Left lung (tissue), 10 donors: ENCODE data around the gene TBC1D19. TPM values are rescaled to one million over a fixed set of nuclear protein-coding genes. Genes with fewer than 3 reads are reported as not detected.
A peak's percentile ranks its signal among the peaks of the same experiment; 100 is the strongest.

Source experiments
- ATAC-seq: fragments of 200-7000 bp; cut with Tn5 transposase; one replicate; pipeline ENCODE4 v1.9.1; 2020; ENCODE audit warnings: moderate library complexity
- DNase-seq, 4 donors: peaks; one replicate each; pipeline ENCODE4 v3.0.0-alpha.2; 2013 to 2020
- H3K27ac ChIP-seq, 2 donors: fragments of 200-600 bp; sonication (generic) in 1 of 2; one replicate each; pipeline versions ENCODE4 v1.5.0 to v1.8.0; 2020 to 2021
- H3K27me3 ChIP-seq, 2 donors: fragments of 200-600 bp; sonication (generic) in 1 of 2; one replicate each; pipeline versions ENCODE4 v1.5.0 to v1.8.0; 2020 to 2021
- H3K36me3 ChIP-seq, 2 donors: fragments of 200-600 bp; sonication (generic) in 1 of 2; one replicate each; pipeline versions ENCODE4 v1.5.0 to v1.8.0; 2020 to 2021
- H3K4me1 ChIP-seq, 2 donors: fragments of 200-600 bp; one replicate each; pipeline ENCODE4 v1.8.0; 2021
- H3K4me3 ChIP-seq, 2 donors: fragments of 200-600 bp; sonication (generic) in 1 of 2; one replicate each; pipeline versions ENCODE4 v1.5.0 to v1.8.0; 2020 to 2021; ENCODE audit warnings: mild to moderate bottlenecking in 1 of 2
- H3K9me3 ChIP-seq, 2 donors: fragments of 200-600 bp; sonication (generic) in 1 of 2; one replicate each; pipeline versions ENCODE4 v1.5.0 to v1.8.0; 2020 to 2021
- CTCF ChIP-seq, 2 donors: fragments of 200-600 bp; sonication (generic) in 1 of 2; IDR thresholded peaks; one replicate each; pipeline versions ENCODE4 v1.5.0 to v1.8.0; 2021; ENCODE audit warnings: antibody characterized with exemption in 2 of 2
- intact Hi-C, 2 donors: fragments of 100-400 bp; cut with DNase I; formaldehyde crosslinking; loops; one replicate each; pipeline versions ENCODE4 v1.11.2 to v1.14.2; 2022
- polyA plus RNA-seq, 6 donors: library from polyadenylated mRNA; unstranded; fragments of 120-200 nt; gene quantifications; one replicate each; pipeline ENCODE4 v1.2.1, GENCODE V29; 2013; ENCODE audit not compliant: insufficient read length in 6 of 6
- total RNA-seq, 2 donors: library from RNA; stranded (reverse); fragmentation: NEBNext Ultra II Directional; extraction: Animal tissue kit (Norgen Biotek cat#: 25700); gene quantifications; one replicate each; pipeline ENCODE4 v1.2.1, GENCODE V29; 2021
- donor health status: DM: no; HTN: yes; CAD: no.
- donor health status: DM: no; HTN: no; CAD: no.

Gene TBC1D19
- total and polyA plus RNA-seq, 8 donors: 9.5 to 25.8 (median 17.8) TPM

- H3K9me3 ChIP-seq: no peaks in the 10 kb centered on the region
- no peaks in the 10 kb centered on the region for H3K27me3 ChIP-seq
- no peak for ATAC-seq
- no peak for TF ChIP-seq CTCF (IDR thresholded peaks at IDR 0.05)
- intact Hi-C loops: loop anchor here in 1 of 2 donors (10.0 kb wide), 1 partner anchor 243 kb away; no protein-coding TSS in a partner anchor
- no peak for DNase-seq
- no peaks in the 10 kb centered on the region for H3K4me1 ChIP-seq
- H3K4me3 ChIP-seq: no peak overlapping the region
- H3K27ac ChIP-seq: no peak overlapping the region
- no peaks in the 10 kb centered on the region for H3K36me3 ChIP-seq
These were observed 133.4 kb downstream of the TBC1D19 start for GRCh38 chr4:26717332-26717731.

DNA sequence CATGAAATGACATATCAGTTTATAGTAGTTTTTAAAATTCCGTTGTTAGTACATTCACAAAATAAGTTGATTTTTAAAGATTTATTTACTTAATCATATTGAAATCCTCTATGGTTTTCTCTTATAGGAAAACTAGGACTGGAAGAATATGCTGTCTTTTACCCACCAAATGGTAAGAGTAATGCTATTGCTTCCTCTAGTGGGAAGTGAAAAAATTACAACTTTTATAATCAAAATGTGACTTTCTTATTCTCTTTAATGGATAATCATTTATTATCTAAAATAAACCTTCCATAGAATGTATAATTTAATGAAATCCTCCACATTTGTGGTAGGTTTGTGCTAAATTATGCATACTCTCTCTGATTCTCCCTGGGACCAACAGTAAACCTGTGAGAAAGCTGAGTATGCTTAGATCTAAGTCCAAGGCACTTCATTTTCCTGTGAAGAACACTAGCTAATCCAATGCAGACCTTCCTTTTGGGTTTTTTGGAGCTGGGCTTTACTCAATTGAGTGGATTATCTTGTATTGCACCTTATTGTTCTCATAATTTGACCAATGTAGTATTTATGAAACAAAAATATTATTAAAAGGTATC is 136.2 kb downstream of the TBC1D19 start:
- Histone ChIP-seq H3K27me3 (no peaks in the 10 kb centered on the region), H3K4me3 (no peak overlapping the region), H3K4me1 (no peaks in the 10 kb centered on the region), H3K27ac (no peak overlapping the region), H3K9me3 (no peaks in the 10 kb centered on the region), H3K36me3 (peaks cover 0 to 2% of the 10 kb centered on the region in 2 donors)
- intact Hi-C loops: loop anchor here in 1 of 2 donors (10.0 kb wide), 1 partner anchor 245 kb away; no protein-coding TSS in a partner anchor
- TF ChIP-seq CTCF (IDR thresholded peaks at IDR 0.05): peak in 1 of 2 donors; percentile 61
- DNase-seq (peak in 1 of 4 donors; percentile 33), ATAC-seq (no peak)

GRCh38 chr4:26721685-26722084 is 137.8 kb downstream of the TBC1D19 start:
- no peak for DNase-seq
- H3K9me3 ChIP-seq: no peaks in the 10 kb centered on the region
- no peak overlapping the region for H3K27ac ChIP-seq
- H3K4me1 ChIP-seq: peaks cover 0 to 4% of the 10 kb centered on the region in 2 donors
- TF ChIP-seq CTCF (IDR thresholded peaks at IDR 0.05): no peak
- intact Hi-C loops: no loop called here
- no peak for ATAC-seq
- H3K36me3 ChIP-seq: peaks cover 0 to 5% of the 10 kb centered on the region in 2 donors
- H3K27me3 ChIP-seq: no peaks in the 10 kb centered on the region
- no peak overlapping the region for H3K4me3 ChIP-seq

DNA sequence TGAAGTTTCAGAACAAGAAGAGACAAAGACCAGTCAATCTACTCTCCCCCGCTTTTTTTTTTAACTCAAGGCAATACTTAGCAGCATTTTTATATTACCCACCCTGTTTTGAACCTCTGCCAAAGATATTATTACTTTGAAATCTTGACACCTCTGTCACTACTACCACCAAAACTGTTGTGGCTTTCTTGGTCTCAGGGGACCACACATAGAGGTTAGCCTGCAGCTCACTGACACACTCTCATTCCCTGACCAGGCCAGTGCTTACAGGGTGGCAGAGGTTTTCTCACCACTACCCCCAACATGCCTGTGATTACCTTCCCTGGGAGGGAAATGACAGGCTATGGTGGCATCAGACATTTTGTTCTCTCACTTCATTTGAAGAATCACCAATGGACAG is 139.3 kb downstream of the TBC1D19 start:
- no peak overlapping the region for H3K4me3 ChIP-seq
- DNase-seq: no peak
- no peaks in the 10 kb centered on the region for H3K27me3 ChIP-seq
- intact Hi-C loops: no loop called here
- peaks cover 0 to 4% of the 10 kb centered on the region in 2 donors for H3K4me1 ChIP-seq
- no peaks in the 10 kb centered on the region for H3K9me3 ChIP-seq
- no peak for ATAC-seq
- TF ChIP-seq CTCF (IDR thresholded peaks at IDR 0.05): no peak
- H3K36me3 ChIP-seq: peaks cover 0 to 5% of the 10 kb centered on the region in 2 donors
- no peak overlapping the region for H3K27ac ChIP-seq

DNA sequence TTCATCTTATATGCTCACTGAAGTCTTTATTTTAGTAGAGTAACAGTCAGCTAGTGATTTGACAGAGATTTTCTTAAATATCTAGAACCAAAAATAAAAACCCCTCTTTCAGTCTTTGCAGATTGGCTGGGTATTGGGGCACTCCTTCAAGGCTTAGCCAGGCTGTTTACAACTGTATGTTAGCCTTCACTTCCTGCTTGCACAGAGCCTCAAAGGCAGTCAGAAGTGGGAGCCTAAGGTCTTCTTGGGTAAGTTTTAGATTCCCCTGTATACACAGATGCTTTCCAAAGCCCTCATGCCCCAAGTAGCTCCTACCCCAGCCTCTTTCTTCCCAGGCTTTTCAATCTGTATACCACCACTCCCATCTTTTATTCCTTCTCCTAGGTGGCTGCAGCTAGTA is 140.7 kb downstream of the TBC1D19 start:
- ATAC-seq: no peak

More for the DNA sequence above, 140.7 kb downstream of the TBC1D19 start:
- no peaks in the 10 kb centered on the region for H3K9me3 ChIP-seq
- H3K4me3 ChIP-seq: no peak overlapping the region
- H3K4me1 ChIP-seq: peaks cover 0 to 4% of the 10 kb centered on the region in 2 donors
- intact Hi-C loops: no loop called here
- no peak overlapping the region for H3K27ac ChIP-seq
- no peak for DNase-seq
- no peak for TF ChIP-seq CTCF (IDR thresholded peaks at IDR 0.05)
- peaks cover 0 to 5% of the 10 kb centered on the region in 2 donors for H3K36me3 ChIP-seq
- no peaks in the 10 kb centered on the region for H3K27me3 ChIP-seq
